ENCODE results near the gene MGAT1.

The MGAT1 gene

GRCh38 chr5:180821538-180821937 is 18.9 kb upstream of the MGAT1 start:
- no peak overlapping the region for H4K5ac ChIP-seq (ENCODE audit: low read length)
- no peaks in the 10 kb centered on the region for H3K79me2 ChIP-seq (ENCODE audit: control insufficient read depth, insufficient read depth, low read length)
- no peak overlapping the region for H2AK5ac ChIP-seq (ENCODE audit: low read length)
- no peak overlapping the region for H3K9ac ChIP-seq (ENCODE audit: low read length)
- H3K36me3 ChIP-seq (ENCODE audit: control insufficient read depth, insufficient read depth, low read length) = no peaks in the 10 kb centered on the region
- H2BK120ac ChIP-seq (ENCODE audit: low read depth, low read length) = no peak overlapping the region
- no peaks in the 10 kb centered on the region for H3K27me3 ChIP-seq (ENCODE audit: insufficient read depth, low read length, poor library complexity)
- no peak overlapping the region for H3K4me2 ChIP-seq (ENCODE audit: low read length)
- WGBS (ENCODE audit: extremely low coverage, insufficient coverage, low lambda C conversion rate) = no CpG with 5 or more reads among the region's 4 CpGs
- H3K18ac ChIP-seq (ENCODE audit: low read length) = no peak overlapping the region
- no peak overlapping the region for H3K4ac ChIP-seq (ENCODE audit: low read depth, low read length)
- H3K79me1 ChIP-seq (ENCODE audit: low read length) = no peaks in the 10 kb centered on the region
- no peak overlapping the region for H2BK15ac ChIP-seq (replicated peaks; ENCODE audit: low read depth)
- H3K23ac ChIP-seq (ENCODE audit: low read length) = no peak overlapping the region
- H3K4me1 ChIP-seq (ENCODE audit: control insufficient read depth, low read depth, low read length) = no peaks in the 10 kb centered on the region
- H2BK5ac ChIP-seq (ENCODE audit: low read length) = no peak overlapping the region
- H3K4me3 ChIP-seq (ENCODE audit: low read length) = no peak overlapping the region
- no peak overlapping the region for H3K27ac ChIP-seq (ENCODE audit: low read depth, low read length)
- no peak overlapping the region for H3K56ac ChIP-seq (ENCODE audit: low read length)
- DNase-seq = no peak
- H4K8ac ChIP-seq (ENCODE audit: low read depth, low read length) = no peak overlapping the region

DNA sequence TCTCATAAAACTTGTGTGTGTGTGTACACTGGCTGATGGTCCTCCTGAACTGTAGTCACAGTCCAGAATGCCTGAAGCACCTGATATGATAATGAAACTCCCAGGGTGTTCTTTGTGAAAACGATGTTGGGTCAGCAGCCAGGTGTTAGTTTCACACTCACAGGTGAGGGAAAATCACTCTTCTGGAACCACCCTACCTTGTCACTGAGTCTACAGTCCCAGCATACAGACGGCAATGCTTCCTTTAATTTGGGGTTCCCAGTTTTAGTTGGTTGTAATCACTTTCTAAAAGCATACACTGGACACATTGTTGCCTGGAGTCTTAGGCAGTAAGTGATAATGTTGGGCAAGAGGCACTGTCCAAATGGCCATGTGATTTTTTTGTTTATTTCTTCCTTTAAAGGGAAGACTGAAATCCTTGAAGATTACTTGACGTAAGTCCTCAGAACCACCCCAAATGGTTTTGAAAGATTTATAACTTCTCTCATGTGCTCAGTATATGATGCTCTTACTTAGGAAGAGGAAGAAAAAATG is 18.2 kb upstream of the MGAT1 start:
- no peak overlapping the region for H3K9ac ChIP-seq (ENCODE audit: low read length)
- no peak overlapping the region for H3K4ac ChIP-seq (ENCODE audit: low read depth, low read length)
- no peaks in the 10 kb centered on the region for H3K36me3 ChIP-seq (ENCODE audit: control insufficient read depth, insufficient read depth, low read length)
- no peaks in the 10 kb centered on the region for H3K79me2 ChIP-seq (ENCODE audit: control insufficient read depth, insufficient read depth, low read length)
- no peak overlapping the region for H2AK5ac ChIP-seq (ENCODE audit: low read length)
- no peak overlapping the region for H3K23ac ChIP-seq (ENCODE audit: low read length)
- H2BK15ac ChIP-seq (replicated peaks; ENCODE audit: low read depth) = no peak overlapping the region
- H3K18ac ChIP-seq (ENCODE audit: low read length) = no peak overlapping the region
- H3K56ac ChIP-seq (ENCODE audit: low read length) = no peak overlapping the region
- no peak overlapping the region for H4K8ac ChIP-seq (ENCODE audit: low read depth, low read length)
- no CpG with 5 or more reads among the region's 3 CpGs for WGBS (ENCODE audit: extremely low coverage, insufficient coverage, low lambda C conversion rate)
- no peaks in the 10 kb centered on the region for H3K27me3 ChIP-seq (ENCODE audit: insufficient read depth, low read length, poor library complexity)
- H2BK5ac ChIP-seq (ENCODE audit: low read length) = no peak overlapping the region
- no peak overlapping the region for H4K5ac ChIP-seq (ENCODE audit: low read length)
- H3K27ac ChIP-seq (ENCODE audit: low read depth, low read length) = no peak overlapping the region
- no peaks in the 10 kb centered on the region for H3K4me1 ChIP-seq (ENCODE audit: control insufficient read depth, low read depth, low read length)
- no peak for DNase-seq
- H3K4me3 ChIP-seq (ENCODE audit: low read length) = no peak overlapping the region
- H2BK120ac ChIP-seq (ENCODE audit: low read depth, low read length) = no peak overlapping the region
- no peaks in the 10 kb centered on the region for H3K79me1 ChIP-seq (ENCODE audit: low read length)
- no peak overlapping the region for H3K4me2 ChIP-seq (ENCODE audit: low read length)

DNA sequence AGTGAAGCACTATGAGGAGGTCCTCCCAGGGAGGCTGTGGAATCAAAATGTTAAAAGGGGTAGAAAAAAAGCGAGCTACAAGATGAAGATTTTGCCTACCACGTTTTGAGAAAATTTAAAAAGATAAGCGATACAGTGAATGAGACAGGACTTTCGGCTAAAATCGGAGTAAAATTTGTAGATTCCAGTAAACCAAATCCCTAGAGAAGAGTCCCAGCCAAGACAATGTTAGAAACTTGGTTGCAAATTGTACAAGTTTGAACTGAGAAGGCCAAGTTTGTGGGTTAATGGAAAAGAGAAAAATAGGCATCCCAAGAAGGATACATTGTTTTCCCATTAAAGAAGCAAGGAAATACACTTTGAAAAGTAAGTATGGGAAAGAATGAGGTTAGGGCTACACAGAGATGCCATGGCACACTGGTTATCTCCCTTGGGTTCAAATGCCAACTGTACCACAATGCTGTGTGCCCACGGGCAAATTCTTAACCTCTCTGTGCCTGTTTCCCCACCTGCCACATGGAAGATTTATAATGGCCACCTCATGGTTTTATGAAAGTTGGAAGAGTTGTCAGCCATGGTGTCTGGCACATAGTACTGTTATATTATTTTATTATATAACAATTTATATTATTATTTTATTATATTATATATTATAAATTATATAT is 16.2 kb upstream of the MGAT1 start:
- no peak overlapping the region for H2BK120ac ChIP-seq (ENCODE audit: low read depth, low read length)
- no peak overlapping the region for H2BK5ac ChIP-seq (ENCODE audit: low read length)
- H3K79me2 ChIP-seq (ENCODE audit: control insufficient read depth, insufficient read depth, low read length) = no peaks in the 10 kb centered on the region
- no peak overlapping the region for H3K56ac ChIP-seq (ENCODE audit: low read length)
- no peaks in the 10 kb centered on the region for H3K79me1 ChIP-seq (ENCODE audit: low read length)
- no peak overlapping the region for H3K23ac ChIP-seq (ENCODE audit: low read length)
- H4K5ac ChIP-seq (ENCODE audit: low read length) = no peak overlapping the region
- H3K4me3 ChIP-seq (ENCODE audit: low read length) = no peak overlapping the region
- no peak overlapping the region for H2AK5ac ChIP-seq (ENCODE audit: low read length)
- no CpG with 5 or more reads among the region's 6 CpGs for WGBS (ENCODE audit: extremely low coverage, insufficient coverage, low lambda C conversion rate)
- no peak overlapping the region for H3K4me2 ChIP-seq (ENCODE audit: low read length)
- H4K8ac ChIP-seq (ENCODE audit: low read depth, low read length) = no peak overlapping the region
- no peaks in the 10 kb centered on the region for H3K27me3 ChIP-seq (ENCODE audit: insufficient read depth, low read length, poor library complexity)
- no peak overlapping the region for H3K18ac ChIP-seq (ENCODE audit: low read length)
- no peak overlapping the region for H3K9ac ChIP-seq (ENCODE audit: low read length)
- H3K4me1 ChIP-seq (ENCODE audit: control insufficient read depth, low read depth, low read length) = no peaks in the 10 kb centered on the region
- H3K4ac ChIP-seq (ENCODE audit: low read depth, low read length) = no peak overlapping the region
- DNase-seq = no peak
- H3K36me3 ChIP-seq (ENCODE audit: control insufficient read depth, insufficient read depth, low read length) = no peaks in the 10 kb centered on the region
- no peak overlapping the region for H2BK15ac ChIP-seq (replicated peaks; ENCODE audit: low read depth)
- no peak overlapping the region for H3K27ac ChIP-seq (ENCODE audit: low read depth, low read length)

DNA sequence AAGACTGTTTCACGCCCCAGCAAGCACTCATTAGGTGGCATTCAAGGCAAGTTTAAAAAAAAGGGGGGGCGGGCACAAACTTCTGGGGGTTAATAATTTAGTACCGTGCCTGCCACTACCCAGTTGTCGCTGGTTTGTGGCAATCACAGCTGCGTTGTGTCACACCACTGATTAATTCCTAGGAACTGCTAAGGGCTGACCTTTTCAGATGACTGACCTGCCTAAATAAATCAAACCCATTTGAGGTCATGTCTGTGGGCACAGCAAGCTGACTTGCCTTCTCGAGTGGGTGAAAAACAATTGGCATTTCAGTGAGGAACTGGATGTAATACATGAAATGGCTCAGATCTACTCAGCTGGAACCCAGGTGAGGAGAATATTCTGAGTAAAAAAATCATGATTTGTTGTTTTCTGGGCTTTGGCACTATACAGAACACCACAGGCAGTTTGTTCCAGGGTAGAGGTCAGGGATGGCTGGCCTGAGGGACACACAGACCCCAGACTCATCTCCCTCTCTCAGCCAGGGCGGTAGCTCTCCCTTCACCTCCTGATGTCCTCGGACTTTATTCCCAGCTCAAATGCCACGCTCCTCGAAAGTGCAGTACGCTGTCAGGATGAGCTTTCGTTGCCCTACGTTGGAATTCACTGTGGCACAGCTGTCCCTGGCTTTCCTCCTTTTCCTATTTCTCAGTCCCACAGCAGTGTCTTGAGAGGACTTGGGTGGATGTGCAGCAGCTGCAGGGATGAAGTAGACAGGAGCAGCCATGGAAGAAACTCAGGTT is 15.5 kb upstream of the MGAT1 start:
- Histone ChIP-seq H3K36me3 (ENCODE audit: control insufficient read depth, insufficient read depth, low read length) (no peaks in the 10 kb centered on the region), H3K4ac (ENCODE audit: low read depth, low read length) (no peak overlapping the region), H3K4me1 (ENCODE audit: control insufficient read depth, low read depth, low read length) (no peaks in the 10 kb centered on the region), H3K4me2 (ENCODE audit: low read length) (no peak overlapping the region), H2BK5ac (ENCODE audit: low read length) (no peak overlapping the region), H4K5ac (ENCODE audit: low read length) (no peak overlapping the region), H3K9ac (ENCODE audit: low read length) (no peak overlapping the region), H3K79me2 (ENCODE audit: control insufficient read depth, insufficient read depth, low read length) (no peaks in the 10 kb centered on the region), H3K79me1 (ENCODE audit: low read length) (no peaks in the 10 kb centered on the region), H2BK15ac (replicated peaks; ENCODE audit: low read depth) (no peak overlapping the region), H3K27me3 (ENCODE audit: insufficient read depth, low read length, poor library complexity) (no peaks in the 10 kb centered on the region), H3K18ac (ENCODE audit: low read length) (no peak overlapping the region), H3K27ac (ENCODE audit: low read depth, low read length) (no peak overlapping the region), H3K56ac (ENCODE audit: low read length) (peak overlapping the region; percentile 64), H3K23ac (ENCODE audit: low read length) (no peak overlapping the region), H4K8ac (ENCODE audit: low read depth, low read length) (no peak overlapping the region), H3K4me3 (ENCODE audit: low read length) (no peak overlapping the region), H2AK5ac (ENCODE audit: low read length) (no peak overlapping the region), H2BK120ac (ENCODE audit: low read depth, low read length) (no peak overlapping the region)
- no peak for DNase-seq
- WGBS (ENCODE audit: extremely low coverage, insufficient coverage, low lambda C conversion rate) = no CpG with 5 or more reads among the region's 13 CpGs

DNA sequence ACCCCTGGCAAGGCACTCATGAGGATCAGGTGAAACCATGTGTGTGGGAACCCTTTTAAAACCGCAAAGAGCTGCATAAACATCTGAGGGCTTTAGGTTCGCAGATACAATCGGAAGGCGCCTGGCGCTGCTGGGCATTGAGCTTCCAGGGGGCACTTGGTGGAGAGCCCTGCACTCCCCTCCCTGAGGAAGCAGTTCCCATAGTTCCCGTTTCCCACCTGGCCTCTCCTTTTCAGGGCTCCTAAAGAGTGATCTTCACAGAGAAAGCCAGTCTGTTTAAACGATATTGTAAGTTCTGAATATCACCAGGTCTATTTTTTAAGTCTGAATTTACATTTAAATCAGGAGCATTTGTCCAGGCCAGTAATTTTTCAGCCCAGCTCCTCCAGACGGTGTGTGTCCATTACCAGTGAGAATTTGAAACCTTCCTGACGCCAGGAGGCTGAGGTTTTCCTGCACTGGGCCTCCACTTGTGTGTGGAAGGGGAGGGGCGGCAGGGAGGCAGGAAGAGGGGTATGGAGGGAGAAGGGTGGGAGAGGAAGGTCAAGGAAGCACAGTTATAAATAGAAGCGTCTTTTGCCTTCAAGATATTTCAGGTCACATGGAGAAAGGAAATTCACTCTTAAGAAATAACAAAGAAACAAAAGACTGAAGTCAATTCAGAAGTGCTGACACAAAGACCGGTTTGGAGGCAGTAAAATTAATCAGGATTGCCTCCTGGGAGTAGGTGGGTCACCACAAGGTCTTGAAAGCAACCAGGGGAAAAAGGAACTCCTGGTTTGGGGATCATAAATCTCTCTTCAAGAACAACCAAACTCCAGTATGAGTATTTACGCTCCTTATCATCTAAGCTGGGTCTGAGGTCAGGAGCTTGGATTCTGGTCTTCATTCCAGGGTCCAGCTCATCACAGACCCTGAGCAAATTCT is 14.3 kb upstream of the MGAT1 start:
- Histone ChIP-seq H3K79me1 (ENCODE audit: low read length) (no peaks in the 10 kb centered on the region), H3K79me2 (ENCODE audit: control insufficient read depth, insufficient read depth, low read length) (no peaks in the 10 kb centered on the region), H2BK15ac (replicated peaks; ENCODE audit: low read depth) (no peak overlapping the region), H3K56ac (ENCODE audit: low read length) (peak overlapping the region; percentile 28), H3K9ac (ENCODE audit: low read length) (no peak overlapping the region), H3K36me3 (ENCODE audit: control insufficient read depth, insufficient read depth, low read length) (no peaks in the 10 kb centered on the region), H3K4me2 (ENCODE audit: low read length) (no peak overlapping the region), H3K23ac (ENCODE audit: low read length) (no peak overlapping the region), H3K27ac (ENCODE audit: low read depth, low read length) (no peak overlapping the region), H2AK5ac (ENCODE audit: low read length) (no peak overlapping the region), H4K5ac (ENCODE audit: low read length) (no peak overlapping the region), H3K27me3 (ENCODE audit: insufficient read depth, low read length, poor library complexity) (no peaks in the 10 kb centered on the region), H3K18ac (ENCODE audit: low read length) (no peak overlapping the region), H2BK120ac (ENCODE audit: low read depth, low read length) (no peak overlapping the region), H3K4ac (ENCODE audit: low read depth, low read length) (no peak overlapping the region), H3K4me3 (ENCODE audit: low read length) (no peak overlapping the region), H4K8ac (ENCODE audit: low read depth, low read length) (no peak overlapping the region), H2BK5ac (ENCODE audit: low read length) (no peak overlapping the region), H3K4me1 (ENCODE audit: control insufficient read depth, low read depth, low read length) (no peaks in the 10 kb centered on the region)
- no peak for DNase-seq
- no CpG with 5 or more reads among the region's 13 CpGs for WGBS (ENCODE audit: extremely low coverage, insufficient coverage, low lambda C conversion rate)

Data from mesendoderm (in vitro differentiated cells).